Upper lobe of left lung (tissue), 4 donors: ENCODE results near the gene MYBBP1A.

Experiments
- EP300 ChIP-seq, 4 donors: sonication (generic); formaldehyde crosslinking; IDR thresholded peaks; one replicate each; pipeline ENCODE4 v1.5.1; 2017; ENCODE audit warnings: antibody characterized with exemption in 4 of 4, control low read depth in 2 of 4
- POLR2A ChIP-seq, 4 donors: fragments of 450-650 bp; IDR thresholded peaks; one replicate each; pipeline ENCODE4 v1.5.1; 2016 to 2017; ENCODE audit warnings: antibody characterized with exemption in 4 of 4, mild to moderate bottlenecking in 2 of 4
- TF ChIP-seq, protein P1 (sequence below), 6 experiments: fragments of 450-650 bp in 4 of 6; fragments of 200-600 bp in 2 of 6; sonication (generic) in 2 of 6; IDR thresholded peaks; one replicate each; pipeline ENCODE4 v1.5.1; 2016 to 2019; ENCODE audit warnings: antibody characterized with exemption in 6 of 6

DNA sequence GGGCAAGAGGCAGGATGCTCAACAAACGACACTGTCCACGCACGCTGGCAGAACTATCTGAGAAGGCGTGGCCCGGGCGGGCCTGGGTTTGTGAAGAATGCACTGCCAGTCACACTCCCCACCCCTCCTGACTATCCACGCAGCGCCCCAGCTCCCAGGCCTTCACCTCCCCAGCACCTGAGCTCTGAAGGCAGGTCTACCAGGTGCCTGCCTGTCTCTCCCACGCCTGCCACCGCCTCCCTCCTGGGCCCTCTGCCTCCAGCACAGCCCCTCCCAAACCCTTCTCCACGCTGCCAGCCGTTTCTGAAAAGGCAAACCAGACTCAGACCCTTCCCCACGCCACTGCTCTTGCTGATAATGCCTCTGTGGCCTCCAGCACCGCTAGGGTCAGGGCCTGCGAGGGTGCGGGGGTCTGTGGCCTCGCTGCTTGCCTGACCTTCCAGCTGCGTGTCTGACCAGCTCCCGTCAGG, 11.6 kb downstream of the MYBBP1A start:
- TF ChIP-seq, protein P1, sequence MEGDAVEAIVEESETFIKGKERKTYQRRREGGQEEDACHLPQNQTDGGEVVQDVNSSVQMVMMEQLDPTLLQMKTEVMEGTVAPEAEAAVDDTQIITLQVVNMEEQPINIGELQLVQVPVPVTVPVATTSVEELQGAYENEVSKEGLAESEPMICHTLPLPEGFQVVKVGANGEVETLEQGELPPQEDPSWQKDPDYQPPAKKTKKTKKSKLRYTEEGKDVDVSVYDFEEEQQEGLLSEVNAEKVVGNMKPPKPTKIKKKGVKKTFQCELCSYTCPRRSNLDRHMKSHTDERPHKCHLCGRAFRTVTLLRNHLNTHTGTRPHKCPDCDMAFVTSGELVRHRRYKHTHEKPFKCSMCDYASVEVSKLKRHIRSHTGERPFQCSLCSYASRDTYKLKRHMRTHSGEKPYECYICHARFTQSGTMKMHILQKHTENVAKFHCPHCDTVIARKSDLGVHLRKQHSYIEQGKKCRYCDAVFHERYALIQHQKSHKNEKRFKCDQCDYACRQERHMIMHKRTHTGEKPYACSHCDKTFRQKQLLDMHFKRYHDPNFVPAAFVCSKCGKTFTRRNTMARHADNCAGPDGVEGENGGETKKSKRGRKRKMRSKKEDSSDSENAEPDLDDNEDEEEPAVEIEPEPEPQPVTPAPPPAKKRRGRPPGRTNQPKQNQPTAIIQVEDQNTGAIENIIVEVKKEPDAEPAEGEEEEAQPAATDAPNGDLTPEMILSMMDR (IDR thresholded peaks at IDR 0.05): no peak
- TF ChIP-seq POLR2A (IDR thresholded peaks at IDR 0.05) (no peak), EP300 (IDR thresholded peaks at IDR 0.05) (no peak)
